ENCODE measurements around the gene IL11.

- no peak for TF ChIP-seq CTCF (IDR thresholded peaks at IDR 0.05)
- no peak for TF ChIP-seq JUN (IDR thresholded peaks at IDR 0.05)
- no peak for TF ChIP-seq MAFK (IDR thresholded peaks at IDR 0.05; ENCODE audit: partially characterized antibody)
- TF ChIP-seq POLR2AphosphoS2 (conservative IDR thresholded peaks at IDR 0.05; ENCODE audit: low read length), result no peak
- no peak for TF ChIP-seq NR3C1 (IDR thresholded peaks at IDR 0.05)
- TF ChIP-seq USF2 (IDR thresholded peaks at IDR 0.05), result no peak
- no peak for TF ChIP-seq ELK1 (IDR thresholded peaks at IDR 0.05; ENCODE audit: low read depth, low read length)
- TF ChIP-seq CHD2 (IDR thresholded peaks at IDR 0.05; ENCODE audit: low read length, partially characterized antibody), result no peak
- no peak for TF ChIP-seq ZNF302 (CRISPR knock-in tag; IDR thresholded peaks at IDR 0.05)
- TF ChIP-seq TFCP2L1 (CRISPR knock-in tag; IDR thresholded peaks at IDR 0.05), result no peak
- TF ChIP-seq RFX5 (IDR thresholded peaks at IDR 0.05), result no peak
- TF ChIP-seq BHLHE40 (IDR thresholded peaks at IDR 0.05; ENCODE audit: low read depth, low read length), result no peak
Measured at GRCh38 chr19:55346725-55347441, 23.4 kb downstream of the IL11 start.
